ENCODE measurements around the gene SPTBN5. TPM values are rescaled to one million over a fixed set of nuclear protein-coding genes. Genes with fewer than 3 reads are reported as not detected.
A peak's percentile ranks its signal among the peaks of the same experiment; 100 is the strongest.

The SPTBN5 gene
- polyA plus RNA-seq, 5 donors = 0.99 to 1.8 (median 1.4) TPM

GRCh38 chr15:41825572-41826535 lies 68.0 kb downstream of the SPTBN5 start:
- no peak for DNase-seq

GRCh38 chr15:41825145-41825544 lies 68.7 kb downstream of the SPTBN5 start:
- DNase-seq = no peak

GRCh38 chr15:41824062-41824745 lies 69.6 kb downstream of the SPTBN5 start:
- DNase-seq = no peak

- no peak for DNase-seq
These were observed 70.4 kb downstream of the SPTBN5 start for GRCh38 chr15:41823502-41823901.

GRCh38 chr15:41822957-41823356 lies 70.9 kb downstream of the SPTBN5 start:
- DNase-seq = no peak

GRCh38 chr15:41822471-41822870 lies 71.4 kb downstream of the SPTBN5 start:
- no peak for DNase-seq

GRCh38 chr15:41821831-41822230 lies 72.0 kb downstream of the SPTBN5 start:
- no peak for DNase-seq

- no peak for DNase-seq
These were observed 72.9 kb downstream of the SPTBN5 start for GRCh38 chr15:41820791-41821423.

- no peak for DNase-seq
These were observed 74.3 kb downstream of the SPTBN5 start for GRCh38 chr15:41819455-41820050.

GRCh38 chr15:41817781-41818180 lies 76.1 kb downstream of the SPTBN5 start:
- DNase-seq = no peak

- DNase-seq = no peak
These were observed 76.5 kb downstream of the SPTBN5 start for GRCh38 chr15:41817327-41817726.

GRCh38 chr15:41816788-41817187 lies 77.1 kb downstream of the SPTBN5 start:
- no peak for DNase-seq

- no peak for DNase-seq
These were observed 79.3 kb downstream of the SPTBN5 start for GRCh38 chr15:41814534-41814933.

GRCh38 chr15:41813426-41813825 lies 80.4 kb downstream of the SPTBN5 start:
- DNase-seq = no peak

GRCh38 chr15:41812820-41813375 lies 81.0 kb downstream of the SPTBN5 start:
- no peak for DNase-seq

- peak; percentile 61 to 82 for DNase-seq
These were observed 82.2 kb downstream of the SPTBN5 start for GRCh38 chr15:41811432-41812195.

GRCh38 chr15:41810651-41811431 lies 83.0 kb downstream of the SPTBN5 start:
- no peak for DNase-seq

- DNase-seq = no peak
These were observed 84.2 kb downstream of the SPTBN5 start for GRCh38 chr15:41809526-41810220.

- DNase-seq = no peak
These were observed 84.7 kb downstream of the SPTBN5 start for GRCh38 chr15:41809121-41809520.

All from right lung (tissue), 5 donors.